GM19025 (cell line): Measurements from ENCODE around the gene TNFRSF19.

Experiments
- ATAC-seq: cut with Tn5 transposase; IDR thresholded peaks from one replicate; pipeline ENCODE4 v1.9.1; 2021; ENCODE audit warnings: mild to moderate bottlenecking, low read depth, moderate library complexity; ENCODE audit not compliant: unreplicated experiment

TNFRSF19 gene

DNA sequence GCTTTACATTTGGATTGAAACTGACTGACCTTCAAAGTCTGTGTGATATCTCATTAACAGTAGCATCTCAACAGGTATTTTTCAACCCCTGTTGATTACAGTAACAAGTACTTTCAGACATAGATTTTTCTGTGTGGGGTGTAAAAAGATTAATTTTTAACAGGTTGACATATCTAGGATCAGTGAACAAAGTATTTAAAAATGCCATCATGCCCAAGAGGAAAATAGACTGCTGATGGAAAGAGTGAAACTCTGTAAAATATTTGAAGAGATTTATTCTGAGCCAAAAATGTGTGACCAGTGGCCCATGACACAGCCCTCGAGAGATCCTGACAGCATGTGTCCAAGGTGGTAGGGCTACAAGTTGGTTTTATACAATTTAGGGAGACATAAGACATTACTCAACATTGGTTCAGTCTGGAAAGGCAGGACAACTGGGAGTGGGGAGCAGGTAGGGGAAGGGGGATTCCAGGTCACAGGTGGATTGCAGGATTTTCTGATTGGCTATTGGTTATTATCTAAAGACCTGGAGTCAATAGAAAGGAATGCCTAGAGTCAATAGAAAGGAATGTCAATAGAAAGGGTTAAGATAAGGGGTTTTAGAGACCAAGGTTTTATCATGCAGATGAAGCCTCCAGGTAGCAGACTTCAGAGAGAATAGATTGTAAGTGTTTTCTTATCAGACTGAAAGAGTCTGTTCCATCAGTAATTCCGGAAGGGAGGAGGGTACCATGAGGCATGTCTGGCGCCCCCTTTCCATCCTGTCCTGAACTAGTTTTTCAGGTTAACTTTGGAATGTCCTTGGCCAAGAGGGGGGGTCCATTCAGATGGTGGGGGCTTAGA lies 29.1 kb downstream of the TNFRSF19 start:
- ATAC-seq, result no peak

- ATAC-seq, result no peak
Observed at GRCh38 chr13:23600100-23600499, 29.9 kb downstream of the TNFRSF19 start.

GRCh38 chr13:23600534-23600933 lies 30.3 kb downstream of the TNFRSF19 start:
- ATAC-seq, result no peak

- ATAC-seq, result no peak
Observed at GRCh38 chr13:23605831-23606230, 35.6 kb downstream of the TNFRSF19 start.

GRCh38 chr13:23608138-23608537 lies 37.9 kb downstream of the TNFRSF19 start:
- no peak for ATAC-seq

DNA sequence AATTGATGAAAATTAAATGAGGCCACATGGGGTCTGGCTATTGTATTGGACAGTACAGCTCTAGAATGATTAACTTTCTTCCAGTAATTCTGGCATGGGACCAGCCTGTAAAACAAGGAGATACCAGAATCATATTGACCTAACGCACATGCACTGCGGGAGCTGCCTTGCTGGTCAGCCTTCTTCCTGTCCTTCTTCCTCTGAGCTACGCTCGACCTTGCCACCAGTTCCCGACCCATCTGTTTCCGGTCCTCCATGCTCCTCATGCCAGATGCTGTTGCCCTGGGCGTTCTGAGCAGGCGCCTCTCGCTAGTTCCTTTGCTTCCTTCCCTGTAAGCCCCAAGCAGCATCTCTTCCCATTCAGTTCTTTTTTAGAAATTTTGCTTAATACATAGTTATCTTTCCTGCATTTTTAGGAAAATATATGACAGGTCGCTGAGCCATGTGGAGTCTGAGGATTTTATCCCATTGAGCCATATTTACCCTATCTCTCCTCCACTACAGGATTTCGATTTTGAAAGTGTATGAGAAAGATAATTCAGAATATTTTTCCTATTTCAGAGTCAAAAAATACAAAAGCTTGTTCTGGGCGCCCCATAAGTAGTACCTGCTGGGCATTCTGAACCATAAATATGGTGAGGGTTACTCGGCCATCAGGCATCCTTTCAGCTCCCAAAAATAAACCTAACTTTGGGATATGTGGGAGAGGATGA lies 38.6 kb downstream of the TNFRSF19 start:
- ATAC-seq, result no peak

DNA sequence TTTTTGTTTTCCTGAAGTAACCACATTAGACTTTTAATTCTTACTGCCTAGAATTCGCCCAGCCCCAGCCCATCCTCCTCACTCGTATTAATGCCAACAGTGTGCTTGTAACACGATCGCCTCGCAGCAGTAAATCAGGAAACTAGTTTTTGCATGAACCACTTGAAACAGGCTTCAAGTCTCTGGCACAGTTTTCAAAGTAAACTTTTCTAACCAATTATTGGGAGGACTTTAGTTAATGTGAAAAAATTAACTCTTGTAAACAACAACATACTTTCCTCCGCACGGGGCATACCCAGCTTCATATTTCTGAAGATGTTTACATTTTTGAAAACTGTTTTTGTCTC lies 39.2 kb downstream of the TNFRSF19 start:
- no peak for ATAC-seq

DNA sequence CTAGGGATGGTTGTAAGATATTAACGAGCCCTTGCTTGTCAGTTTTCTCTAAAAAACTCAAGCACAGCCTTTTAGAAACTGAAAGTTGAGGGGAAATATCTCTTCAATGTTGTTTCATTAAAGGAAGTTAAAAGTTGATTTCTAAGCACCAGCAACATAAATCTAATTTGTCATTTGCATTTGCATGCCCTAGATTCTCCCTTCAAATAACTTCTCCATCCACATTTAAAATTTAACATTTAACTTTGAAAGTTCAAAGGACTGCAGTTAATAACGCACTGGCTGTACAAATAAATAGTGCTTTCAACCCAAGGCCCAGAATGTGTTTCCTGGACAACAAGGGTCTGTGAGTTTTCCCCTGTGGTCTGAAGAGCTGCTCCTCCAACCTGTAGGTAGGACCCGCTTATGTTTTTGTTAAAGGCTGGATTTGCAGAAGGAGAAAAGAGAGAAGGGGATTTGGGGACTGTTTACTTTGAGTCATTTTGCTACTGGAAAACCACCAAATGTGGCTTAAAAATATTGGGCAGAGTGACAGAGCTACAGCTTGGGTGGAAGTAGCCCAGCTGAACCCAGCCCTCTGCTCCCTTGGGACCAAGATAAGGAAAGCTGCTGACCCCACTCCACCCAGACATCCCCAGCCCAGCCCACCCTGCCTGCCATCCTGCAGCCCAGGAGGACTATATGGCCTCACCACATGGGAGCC lies 39.8 kb downstream of the TNFRSF19 start:
- no peak for ATAC-seq

- no peak for ATAC-seq
Observed at GRCh38 chr13:23610966-23611491, 40.8 kb downstream of the TNFRSF19 start.

DNA sequence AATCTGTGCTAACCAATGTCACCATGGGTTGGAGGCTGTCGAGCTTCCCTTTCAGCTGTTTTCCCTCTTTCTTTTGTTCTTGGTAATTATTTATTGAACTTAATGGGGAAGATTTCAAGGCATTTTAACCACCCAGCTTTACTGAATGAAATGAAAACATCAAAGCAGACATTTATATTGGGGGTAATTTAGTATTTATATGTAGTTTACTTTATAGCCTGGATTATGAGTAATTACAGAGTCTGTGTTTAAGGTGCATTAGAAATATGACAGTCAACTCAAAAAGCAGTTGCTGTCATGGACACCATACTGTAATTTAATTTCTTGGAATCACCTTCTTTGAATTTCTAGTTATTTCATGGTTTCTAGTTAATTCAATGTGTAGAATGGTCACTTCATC lies 42.0 kb downstream of the TNFRSF19 start:
- no peak for ATAC-seq

DNA sequence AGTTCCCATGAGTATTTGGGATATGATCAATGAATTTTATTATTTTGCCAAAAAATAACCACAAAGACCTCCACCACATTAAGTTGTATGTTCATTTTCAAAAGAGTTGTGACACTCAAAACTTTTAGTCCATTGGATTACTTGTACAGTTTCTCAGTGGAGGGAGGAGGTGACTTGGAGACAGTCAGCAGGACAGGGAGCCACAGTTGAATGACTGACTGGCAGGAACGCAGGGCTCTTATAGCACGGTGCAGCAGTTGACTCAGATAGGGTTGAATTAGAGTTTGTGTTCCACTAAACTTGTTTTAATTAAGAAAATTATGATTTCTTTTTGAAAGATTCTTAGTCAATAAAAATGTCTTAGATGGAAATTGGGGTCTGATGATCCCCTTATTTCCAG lies 42.5 kb downstream of the TNFRSF19 start:
- ATAC-seq, result no peak

- no peak for ATAC-seq
Observed at GRCh38 chr13:23613596-23613995, 43.4 kb downstream of the TNFRSF19 start.

DNA sequence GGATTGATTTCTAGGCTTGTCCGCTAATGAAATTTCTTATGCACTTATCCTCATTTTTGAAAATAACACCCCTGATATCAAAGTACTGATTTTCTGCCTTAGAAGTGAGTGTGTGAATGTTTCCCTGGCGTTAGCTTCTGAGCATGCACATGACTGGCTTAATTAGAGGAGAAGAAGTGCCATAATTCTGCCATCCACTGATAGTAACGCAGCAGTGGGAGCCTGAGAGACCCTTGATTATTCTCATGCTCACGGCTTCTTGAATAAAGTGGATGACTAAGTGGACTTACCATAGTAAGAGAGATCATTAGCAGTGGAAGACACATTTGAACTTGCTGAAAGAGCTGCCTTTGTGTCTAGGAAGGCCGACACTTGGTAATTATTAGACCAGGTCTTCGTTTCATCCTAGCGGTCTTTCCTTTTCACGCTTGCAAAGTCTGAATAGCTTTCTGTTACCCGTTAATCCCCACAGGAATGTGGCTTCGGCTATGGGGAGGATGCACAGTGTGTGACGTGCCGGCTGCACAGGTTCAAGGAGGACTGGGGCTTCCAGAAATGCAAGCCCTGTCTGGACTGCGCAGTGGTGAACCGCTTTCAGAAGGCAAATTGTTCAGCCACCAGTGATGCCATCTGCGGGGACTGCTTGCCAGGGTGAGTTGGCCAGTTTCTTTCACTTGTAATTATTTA lies 45.3 kb downstream of the TNFRSF19 start:
- no peak for ATAC-seq

GRCh38 chr13:23616228-23616627 lies 46.0 kb downstream of the TNFRSF19 start:
- no peak for ATAC-seq

GRCh38 chr13:23617551-23618024 lies 47.4 kb downstream of the TNFRSF19 start:
- ATAC-seq, result no peak

DNA sequence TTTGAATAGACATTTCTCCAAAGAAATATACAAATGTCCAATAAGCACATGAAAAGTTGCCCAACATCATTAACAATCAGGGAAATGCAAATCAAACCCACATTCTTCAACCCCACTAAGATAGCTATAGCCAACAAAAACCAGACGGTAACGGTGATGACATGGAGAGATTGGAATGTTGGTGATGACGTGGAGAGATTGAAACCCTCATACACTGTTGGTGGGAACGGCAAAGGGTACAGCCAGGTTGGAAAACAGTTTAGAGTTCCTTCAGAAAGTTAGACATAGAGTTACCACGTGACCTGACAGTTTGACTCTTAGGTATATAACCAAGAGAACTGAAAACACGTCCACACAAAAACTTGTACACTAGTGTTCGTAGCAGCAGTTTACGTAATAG lies 48.1 kb downstream of the TNFRSF19 start:
- ATAC-seq, result no peak

DNA sequence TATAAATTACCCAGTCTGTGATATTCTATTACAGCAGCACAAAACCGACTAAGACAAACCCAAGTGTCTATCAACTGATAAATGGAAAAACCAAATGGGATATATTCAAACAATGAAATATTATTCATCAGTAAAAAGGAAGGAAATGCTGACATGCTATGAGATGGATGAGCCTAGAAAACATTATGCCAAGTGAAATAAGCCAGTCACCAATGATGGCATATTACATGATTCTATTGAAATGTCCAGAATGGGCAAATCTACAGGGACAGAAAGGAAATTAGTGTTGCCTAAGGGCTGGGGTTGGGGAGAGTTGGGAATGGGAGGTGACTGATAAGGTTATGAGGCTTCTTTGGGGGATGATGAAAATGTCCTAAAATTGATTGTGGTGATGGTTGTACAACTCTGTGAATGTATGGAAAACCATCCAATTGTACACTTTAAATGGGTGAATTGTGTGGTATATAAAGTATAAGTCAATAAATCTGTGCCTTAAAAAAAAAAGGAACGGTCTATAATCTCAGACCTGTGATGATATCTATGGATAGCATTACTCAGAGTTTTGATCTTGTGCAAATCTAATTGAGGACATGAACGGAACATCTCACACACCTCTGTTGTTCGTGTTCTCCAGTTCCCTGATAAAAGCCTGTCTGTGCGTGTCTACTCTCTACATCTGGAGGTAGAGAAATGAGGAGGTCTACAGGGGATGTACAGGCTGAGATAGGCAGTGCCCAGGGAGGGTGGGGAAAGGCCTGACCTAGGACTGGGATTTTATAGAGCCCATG lies 49.0 kb downstream of the TNFRSF19 start:
- no peak for ATAC-seq

DNA sequence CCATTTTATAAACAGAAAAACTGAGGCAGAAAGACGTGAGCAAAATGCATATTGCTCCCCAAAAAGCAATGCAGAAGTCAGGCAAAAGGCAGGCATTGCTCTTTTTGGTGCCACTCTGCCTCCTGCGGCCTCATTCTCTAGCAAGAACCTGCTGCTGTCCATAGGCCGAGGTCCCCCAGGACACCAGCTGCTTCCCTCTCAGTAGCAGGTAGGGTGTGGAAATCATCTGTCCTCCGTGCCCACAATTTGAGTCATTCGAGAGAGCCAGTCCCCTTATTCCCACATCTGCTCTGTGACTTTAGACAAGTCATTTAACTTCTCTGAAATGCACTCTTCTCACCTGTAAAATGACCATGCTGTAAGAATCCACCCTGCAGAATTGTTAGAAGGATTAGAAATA lies 50.0 kb downstream of the TNFRSF19 start:
- no peak for ATAC-seq

GRCh38 chr13:23620613-23621315 lies 50.6 kb downstream of the TNFRSF19 start:
- no peak for ATAC-seq
